ENCODE results near the gene TRIP10. TPM values are rescaled to one million over a fixed set of nuclear protein-coding genes. Genes with fewer than 3 reads are reported as not detected.

Gene TRIP10
- polyA plus RNA-seq, 3 donors, result 1.5 to 2.4 (median 1.9) TPM

DNA sequence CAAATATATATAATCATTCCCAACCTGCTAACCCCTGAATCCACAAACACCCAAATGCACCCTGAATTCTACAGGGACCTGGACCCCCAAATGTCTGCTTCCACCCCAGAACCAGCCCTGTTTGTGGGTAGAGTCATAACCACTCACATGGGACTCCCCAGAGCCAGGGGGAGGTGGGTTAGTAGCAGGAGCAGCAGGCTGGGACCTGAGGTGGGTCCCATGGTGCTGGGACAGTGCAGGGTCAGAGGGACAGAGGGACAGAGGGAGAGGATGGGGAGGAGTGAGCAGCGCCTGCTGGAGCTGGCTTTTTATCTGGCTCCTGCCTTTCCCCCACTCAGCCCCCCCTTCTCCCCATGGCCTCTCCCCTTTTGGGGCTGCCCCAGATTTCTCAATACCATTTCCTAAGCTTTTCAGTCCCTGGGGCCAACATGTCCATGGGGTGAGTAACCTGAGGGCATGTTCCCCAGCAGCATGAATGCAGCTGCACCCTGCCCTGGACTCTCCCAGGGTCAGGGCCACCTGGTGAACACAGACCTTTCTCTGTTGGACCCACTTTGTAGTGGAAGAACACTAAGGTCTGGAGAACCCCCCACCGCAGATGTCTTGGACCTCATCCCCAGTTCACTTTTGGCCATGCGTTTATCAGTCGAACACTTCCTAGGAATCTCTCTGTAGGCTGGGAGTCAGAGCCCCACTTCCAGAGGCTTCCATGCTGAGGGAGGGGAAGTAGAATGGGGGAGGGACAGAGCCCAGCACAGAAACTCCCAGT, 18.9 kb upstream of the TRIP10 start, which contains the start of gene C3:
Gene C3 (minus strand): TSS at position 282 of the 769 bp plus-strand sequence. CDS start 61 bp downstream, at position 221.
- peak within 1 kb of the TSS; percentile 68 for H3K4me2 ChIP-seq (replicated peaks; ENCODE audit: extremely low read depth, low read length, poor library complexity, severe bottlenecking)
- no peaks in the 10 kb centered on the region for H3K36me3 Mint-ChIP-seq

DNA sequence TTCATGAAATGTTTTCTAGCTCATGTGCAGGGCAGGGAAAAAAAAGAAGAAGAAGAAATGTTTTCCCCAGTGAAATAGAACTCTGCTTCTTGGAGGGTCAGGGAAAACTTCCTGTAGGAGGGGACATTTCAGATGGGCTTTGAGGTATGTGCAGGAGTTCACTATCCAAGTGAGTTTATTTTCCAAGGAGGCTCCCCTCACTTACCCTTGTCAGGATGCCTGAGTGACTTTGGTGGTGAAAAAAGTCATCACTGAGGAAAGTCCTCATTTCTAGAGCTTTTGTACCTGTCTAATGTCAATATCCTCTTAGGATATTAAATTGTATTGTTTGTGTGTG, 18.4 kb upstream of the TRIP10 start:
- Histone ChIP-seq H3K79me2 (ENCODE audit: insufficient read depth, low read length) (no peaks in the 10 kb centered on the region), H3K4me1 (ENCODE audit: control insufficient read depth in 1 of 2, insufficient read depth in 2 of 2, low read length in 2 of 2) (peaks cover 57 to 67% of the 10 kb centered on the region in 2 donors), H2AFZ (ENCODE audit: insufficient read depth, low read depth, low read length, poor library complexity, severe bottlenecking) (no peak overlapping the region), H3K27me3 (ENCODE audit: control insufficient read depth in 2 of 2, insufficient read depth in 2 of 2, low read length in 2 of 2) (peaks cover 0 to under 1% of the 10 kb centered on the region in 2 donors), H3K36me3 (replicated peaks in 1 of 2; ENCODE audit: control insufficient read depth in 1 of 2, insufficient read depth in 2 of 2, low read length in 2 of 2) (no peaks in the 10 kb centered on the region), H3K4me2 (replicated peaks; ENCODE audit: extremely low read depth, low read length, poor library complexity, severe bottlenecking) (peak overlapping the region; percentile 68), H3K27ac (ENCODE audit: low read depth in 1 of 2, low read length in 2 of 2) (peak overlapping the region; percentile 37 to 72), H3K9ac (ENCODE audit: insufficient read depth, low read length, poor library complexity, severe bottlenecking) (no peak overlapping the region), H3K4me3 (replicated peaks in 1 of 3; ENCODE audit: low read depth in 2 of 3, low read length in 3 of 3) (peak overlapping the region in 1 of 3 experiments; percentile 58), H3K9me3 (replicated peaks in 1 of 2; ENCODE audit: control insufficient read depth in 1 of 2, insufficient read depth in 1 of 2, low read length in 2 of 2) (no peaks in the 10 kb centered on the region), H4K20me1 (ENCODE audit: insufficient read depth, low read length) (no peaks in the 10 kb centered on the region)
- Mint-ChIP-seq H3K36me3 (no peaks in the 10 kb centered on the region), H3K27me3 (ENCODE audit: low read depth in 3 of 3) (peaks cover 9 to 18% (median 11%) of the 10 kb centered on the region in 3 donors), H3K9me3 (peaks cover 0 to 7% (median 2%) of the 10 kb centered on the region in 7 donors), H3K27ac (peak overlapping the region in 6 of 7 donors; percentile 70 to 92 (median 88)), H3K4me3 (peak overlapping the region; percentile 16 to 82), H3K4me1 (peaks cover 61% of the 10 kb centered on the region)
- TF ChIP-seq, protein P1, sequence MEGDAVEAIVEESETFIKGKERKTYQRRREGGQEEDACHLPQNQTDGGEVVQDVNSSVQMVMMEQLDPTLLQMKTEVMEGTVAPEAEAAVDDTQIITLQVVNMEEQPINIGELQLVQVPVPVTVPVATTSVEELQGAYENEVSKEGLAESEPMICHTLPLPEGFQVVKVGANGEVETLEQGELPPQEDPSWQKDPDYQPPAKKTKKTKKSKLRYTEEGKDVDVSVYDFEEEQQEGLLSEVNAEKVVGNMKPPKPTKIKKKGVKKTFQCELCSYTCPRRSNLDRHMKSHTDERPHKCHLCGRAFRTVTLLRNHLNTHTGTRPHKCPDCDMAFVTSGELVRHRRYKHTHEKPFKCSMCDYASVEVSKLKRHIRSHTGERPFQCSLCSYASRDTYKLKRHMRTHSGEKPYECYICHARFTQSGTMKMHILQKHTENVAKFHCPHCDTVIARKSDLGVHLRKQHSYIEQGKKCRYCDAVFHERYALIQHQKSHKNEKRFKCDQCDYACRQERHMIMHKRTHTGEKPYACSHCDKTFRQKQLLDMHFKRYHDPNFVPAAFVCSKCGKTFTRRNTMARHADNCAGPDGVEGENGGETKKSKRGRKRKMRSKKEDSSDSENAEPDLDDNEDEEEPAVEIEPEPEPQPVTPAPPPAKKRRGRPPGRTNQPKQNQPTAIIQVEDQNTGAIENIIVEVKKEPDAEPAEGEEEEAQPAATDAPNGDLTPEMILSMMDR (IDR thresholded peaks at IDR 0.05), result no peak
- no peak for DNase-seq
- intact Hi-C loops (cut with micrococcal nuclease), result loop anchor here in 1 of 2 donors (5.0 kb wide), 1 partner anchor 34 kb away; no protein-coding TSS in a partner anchor

More for the DNA sequence above, 18.9 kb upstream of the TRIP10 start, which contains the start of gene C3:
- peak within 1 kb of the TSS; percentile 34 to 92 (median 87) for H3K27ac Mint-ChIP-seq
- no peaks in the 10 kb centered on the region for H3K36me3 ChIP-seq (replicated peaks in 1 of 2; ENCODE audit: control insufficient read depth in 1 of 2, insufficient read depth in 2 of 2, low read length in 2 of 2)
- peak within 1 kb of the TSS in 1 of 3 experiments; percentile 58 for H3K4me3 ChIP-seq (replicated peaks in 1 of 3; ENCODE audit: low read depth in 2 of 3, low read length in 3 of 3)
- TF ChIP-seq, protein P1 (IDR thresholded peaks at IDR 0.05), result no peak
- H3K27ac ChIP-seq (ENCODE audit: low read depth in 1 of 2, low read length in 2 of 2), result peak within 1 kb of the TSS; percentile 37 to 72
- peak within 1 kb of the TSS; percentile 16 to 82 for H3K4me3 Mint-ChIP-seq
- H3K4me1 Mint-ChIP-seq, result peaks cover 60% of the 10 kb centered on the region
- no peak within 1 kb of the TSS for H3K9ac ChIP-seq (ENCODE audit: insufficient read depth, low read length, poor library complexity, severe bottlenecking)
- WGBS (ENCODE audit: insufficient coverage), result 97% methylated on average over 3 of the region's 4 CpGs
- no peaks in the 10 kb centered on the region for H4K20me1 ChIP-seq (ENCODE audit: insufficient read depth, low read length)
- peak; percentile 83 to 96 (median 85) for DNase-seq
- peaks cover 0 to 6% (median 2%) of the 10 kb centered on the region in 7 donors for H3K9me3 Mint-ChIP-seq
- H3K27me3 Mint-ChIP-seq (ENCODE audit: low read depth in 3 of 3), result peaks cover 9 to 17% (median 12%) of the 10 kb centered on the region in 3 donors
- H3K79me2 ChIP-seq (ENCODE audit: insufficient read depth, low read length), result no peaks in the 10 kb centered on the region
- H3K27me3 ChIP-seq (ENCODE audit: control insufficient read depth in 2 of 2, insufficient read depth in 2 of 2, low read length in 2 of 2), result peaks cover 0 to 3% of the 10 kb centered on the region in 2 donors
- intact Hi-C loops (cut with micrococcal nuclease), result loop anchor here in 1 of 2 donors (5.0 kb wide), 1 partner anchor 33 kb away; no protein-coding TSS in a partner anchor
- peaks cover 57 to 66% of the 10 kb centered on the region in 2 donors for H3K4me1 ChIP-seq (ENCODE audit: control insufficient read depth in 1 of 2, insufficient read depth in 2 of 2, low read length in 2 of 2)
- H2AFZ ChIP-seq (ENCODE audit: insufficient read depth, low read depth, low read length, poor library complexity, severe bottlenecking), result no peak within 1 kb of the TSS
- H3K9me3 ChIP-seq (replicated peaks in 1 of 2; ENCODE audit: control insufficient read depth in 1 of 2, insufficient read depth in 1 of 2, low read length in 2 of 2), result no peaks in the 10 kb centered on the region
